Measurements from ENCODE around the gene HOMEZ. TPM values are rescaled to one million over a fixed set of nuclear protein-coding genes. Genes with fewer than 3 reads are reported as not detected.

HOMEZ gene
- total RNA-seq, 1 donor from 2014 or later: 21.0 TPM

- no peak for TF ChIP-seq EZH2 (IDR thresholded peaks at IDR 0.05)
- Histone ChIP-seq H3F3A (ENCODE audit: low read depth) (peaks cover 20% of the 10 kb centered on the region), H3K9me3 (ENCODE audit: low read depth) (no peaks in the 10 kb centered on the region), H3K4me2 (no peak overlapping the region), H3K4me3 (no peak overlapping the region), H3K4me1 (peaks cover 12% of the 10 kb centered on the region), H3K79me2 (ENCODE audit: low read depth) (peaks cover 22% of the 10 kb centered on the region), H3K27ac (no peak overlapping the region), H3K9ac (no peak overlapping the region), H3K36me3 (peaks cover 3% of the 10 kb centered on the region), H4K20me1 (ENCODE audit: low read depth) (no peaks in the 10 kb centered on the region), H2AFZ (replicated peaks) (no peak overlapping the region), H3K27me3 (no peaks in the 10 kb centered on the region)
- Mint-ChIP-seq H3K27me3 (ENCODE audit: insufficient read depth, low read depth) (no peaks in the 10 kb centered on the region), H3K4me3 (no peak overlapping the region), H3K27ac (no peak overlapping the region), H3K36me3 (peaks cover 23% of the 10 kb centered on the region), H3K9me3 (peaks cover 2% of the 10 kb centered on the region), H3K4me1 (peaks cover 21% of the 10 kb centered on the region)
- DNase-seq (ENCODE audit: low spot score): no peak
Observed at GRCh38 chr14:23310546-23310945, 24.6 kb upstream of the HOMEZ start.

- Mint-ChIP-seq H3K27me3 (ENCODE audit: insufficient read depth, low read depth) (no peaks in the 10 kb centered on the region), H3K27ac (no peak overlapping the region), H3K4me1 (peaks cover 26% of the 10 kb centered on the region), H3K4me3 (peak overlapping the region; percentile 94), H3K9me3 (peaks cover 2% of the 10 kb centered on the region), H3K36me3 (peaks cover 21% of the 10 kb centered on the region)
- Histone ChIP-seq H3K79me2 (ENCODE audit: low read depth) (peaks cover 22% of the 10 kb centered on the region), H3K4me2 (no peak overlapping the region), H3K9ac (no peak overlapping the region), H4K20me1 (ENCODE audit: low read depth) (no peaks in the 10 kb centered on the region), H3K9me3 (ENCODE audit: low read depth) (no peaks in the 10 kb centered on the region), H2AFZ (replicated peaks) (no peak overlapping the region), H3K4me3 (no peak overlapping the region), H3K27ac (no peak overlapping the region), H3K36me3 (no peaks in the 10 kb centered on the region), H3F3A (ENCODE audit: low read depth) (peaks cover 11% of the 10 kb centered on the region), H3K4me1 (peaks cover 12% of the 10 kb centered on the region), H3K27me3 (peaks cover 6% of the 10 kb centered on the region)
- TF ChIP-seq EZH2 (IDR thresholded peaks at IDR 0.05): no peak
- TF ChIP-seq EZH2phosphoT487 (IDR thresholded peaks at IDR 0.05): no peak
- TF ChIP-seq CTCF (IDR thresholded peaks at IDR 0.05): no peak
- no peak for DNase-seq (ENCODE audit: low spot score)
Observed at GRCh38 chr14:23308721-23309445, 23.0 kb upstream of the HOMEZ start.

GRCh38 chr14:23307687-23308644 lies 22.0 kb upstream of the HOMEZ start:
- Histone ChIP-seq H3K27me3 (peaks cover 15% of the 10 kb centered on the region), H3K27ac (no peak overlapping the region), H3K36me3 (no peaks in the 10 kb centered on the region), H3K9ac (no peak overlapping the region), H3K4me1 (peaks cover 15% of the 10 kb centered on the region), H3K4me3 (peak overlapping the region; percentile 74), H3K79me2 (ENCODE audit: low read depth) (peaks cover 22% of the 10 kb centered on the region), H4K20me1 (ENCODE audit: low read depth) (no peaks in the 10 kb centered on the region), H3K4me2 (peak overlapping the region; percentile 79), H3K9me3 (ENCODE audit: low read depth) (no peaks in the 10 kb centered on the region), H3F3A (ENCODE audit: low read depth) (peaks cover 14% of the 10 kb centered on the region), H2AFZ (replicated peaks) (no peak overlapping the region)
- H3K27me3 Mint-ChIP-seq (ENCODE audit: insufficient read depth, low read depth): no peaks in the 10 kb centered on the region
- peak overlapping the region; percentile 94 for H3K4me3 Mint-ChIP-seq
- H3K9me3 Mint-ChIP-seq: peaks cover 2% of the 10 kb centered on the region
- peaks cover 26% of the 10 kb centered on the region for H3K4me1 Mint-ChIP-seq
- no peak for TF ChIP-seq CTCF (IDR thresholded peaks at IDR 0.05)
- TF ChIP-seq EZH2phosphoT487 (IDR thresholded peaks at IDR 0.05): no peak
- no peak for TF ChIP-seq EZH2 (IDR thresholded peaks at IDR 0.05)
- no peak for DNase-seq (ENCODE audit: low spot score)
- H3K27ac Mint-ChIP-seq: peak overlapping the region; percentile 89
- H3K36me3 Mint-ChIP-seq: peaks cover 20% of the 10 kb centered on the region
